B cell (primary cell): ENCODE data around the gene INF2. TPM values are rescaled to one million over a fixed set of nuclear protein-coding genes. Genes with fewer than 3 reads are reported as not detected.

Experiments
- ATAC-seq: fragments of 200-7000 bp; cut with Tn5 transposase; one replicate; pipeline ENCODE4 v1.10.0; 2021; ENCODE audit warnings: low read depth, mild to moderate bottlenecking, moderate number of reproducible peaks, moderate library complexity
- CTCF ChIA-PET: fragments of 350-600 bp; sonication (Branson Sonifier 250); formaldehyde crosslinking; loops from one replicate; lab custom pipeline; 2021; ENCODE audit warnings: antibody characterized with exemption, inconsistent platforms; lab: Charles Lee
- POLR2A ChIA-PET: fragments of 350-600 bp; sonication (Branson Sonifier 250); formaldehyde crosslinking; loops from one replicate; lab custom pipeline; 2021; ENCODE audit warnings: antibody characterized with exemption; lab: Charles Lee
- DNase-seq: peaks from one replicate; pipeline ENCODE4 v3.0.0; 2013
- H2AFZ ChIP-seq: 2 replicates; pipeline ENCODE4 v1.6.1; 2012; ENCODE audit warnings: mild to moderate bottlenecking, low read depth, low read length; ENCODE audit not compliant: insufficient read depth, poor library complexity, severe bottlenecking
- H3K27ac ChIP-seq, 2 donors: 1 replicate in 1 of 2; 2 replicates in 1 of 2; pipeline ENCODE4 v1.5.1; 2012 to 2013; ENCODE audit warnings: low read length in 2 of 2, mild to moderate bottlenecking in 2 of 2, moderate library complexity in 1 of 2
- H3K27me3 ChIP-seq, 4 experiments: fragments of 200-600 bp in 1 of 4; sonication (generic) in 1 of 4; replicated peaks in 1 of 4; 1 replicate in 2 of 4; 2 replicates in 2 of 4; pipeline versions ENCODE4 v1.6.1 to v1.7.0; 2013 to 2016; ENCODE audit warnings: low read length in 3 of 4, mild to moderate bottlenecking in 2 of 4, mixed read lengths in 1 of 4, moderate library complexity in 1 of 4; ENCODE audit not compliant: insufficient read depth in 4 of 4, control insufficient read depth in 3 of 4; ENCODE audit errors: control extremely low read depth in 1 of 4
- H3K36me3 ChIP-seq, 2 experiments: replicated peaks in 1 of 2; 1 replicate in 1 of 2; 2 replicates in 1 of 2; pipeline versions ENCODE4 v1.6.1 to v1.7.1; 2013; ENCODE audit warnings: low read length in 1 of 2; ENCODE audit not compliant: insufficient read depth in 2 of 2, control insufficient read depth in 1 of 2; ENCODE audit errors: control extremely low read depth in 1 of 2, extremely low read depth in 1 of 2
- H3K4me1 ChIP-seq, 2 donors: fragments of 200-600 bp in 1 of 2; sonication (generic) in 1 of 2; 1 replicate in 1 of 2; 2 replicates in 1 of 2; pipeline versions ENCODE4 v1.5.1 to v1.6.1; 2013 to 2017; ENCODE audit warnings: low read length in 2 of 2; ENCODE audit not compliant: control insufficient read depth in 2 of 2, insufficient read depth in 2 of 2
- H3K4me2 ChIP-seq: replicated peaks from 2 replicates; pipeline ENCODE3; 2012; ENCODE audit warnings: mild to moderate bottlenecking, low read depth, low read length; ENCODE audit not compliant: poor library complexity, severe bottlenecking
- H3K4me3 ChIP-seq, 5 experiments: fragments of 200-600 bp in 1 of 5; sonication (generic) in 1 of 5; 1 replicate in 3 of 5; 2 replicates in 2 of 5; pipeline versions ENCODE4 v1.5.1 to v1.7.0; 2011 to 2016; ENCODE audit warnings: low read length in 4 of 5, mild to moderate bottlenecking in 4 of 5, low read depth in 2 of 5, control low read depth in 1 of 5, moderate library complexity in 1 of 5; ENCODE audit not compliant: insufficient read depth in 1 of 5; ENCODE audit errors: control extremely low read depth in 1 of 5, extremely low read depth in 1 of 5
- H3K79me2 ChIP-seq: fragments of 200-600 bp; sonication (generic); one replicate; pipeline ENCODE4 v1.6.0; 2016; ENCODE audit warnings: low read length; ENCODE audit not compliant: control insufficient read depth, insufficient read depth
- H3K9ac ChIP-seq: fragments of 200-600 bp; sonication (generic); 2 replicates; pipeline ENCODE4 v1.6.1; 2017; ENCODE audit warnings: mild to moderate bottlenecking, low read length, moderate library complexity
- H3K9me3 ChIP-seq, 3 donors: one replicate each; pipeline versions ENCODE4 v1.6.1 to v1.7.1; 2013; ENCODE audit warnings: low read length in 2 of 3; ENCODE audit not compliant: control insufficient read depth in 2 of 3, insufficient read depth in 1 of 3; ENCODE audit errors: control extremely low read depth in 1 of 3
- H4K20me1 ChIP-seq: 2 replicates; pipeline ENCODE4 v1.6.0; 2012; ENCODE audit warnings: mild to moderate bottlenecking, low read length; ENCODE audit not compliant: insufficient read depth, control insufficient read depth, poor library complexity, severe bottlenecking
- H3K27ac Mint-ChIP-seq: one replicate; pipeline ENCODE4 v1.8.0; 2021; ENCODE audit warnings: mixed read lengths
- H3K27me3 Mint-ChIP-seq: one replicate; pipeline ENCODE4 v1.8.0; 2021; ENCODE audit warnings: mixed read lengths
- H3K4me1 Mint-ChIP-seq: one replicate; pipeline ENCODE4 v1.8.0; 2021; ENCODE audit warnings: mixed read lengths
- H3K4me3 Mint-ChIP-seq: one replicate; pipeline ENCODE4 v1.8.0; 2021; ENCODE audit warnings: mixed read lengths
- H3K9me3 Mint-ChIP-seq: one replicate; pipeline ENCODE4 v1.8.0; 2022; ENCODE audit warnings: mixed read lengths; ENCODE audit not compliant: insufficient read depth
- CTCF ChIP-seq: fragments of 200-600 bp; IDR thresholded peaks from one replicate; pipeline ENCODE4 v1.8.0; 2022; ENCODE audit warnings: antibody characterized with exemption, mild to moderate bottlenecking
- EZH2 ChIP-seq: IDR thresholded peaks from 2 replicates; pipeline ENCODE4 v1.6.1; 2012; ENCODE audit warnings: borderline replicate concordance, low read depth, mild to moderate bottlenecking, moderate library complexity, low read length; ENCODE audit not compliant: insufficient read depth, poor library complexity, severe bottlenecking
- WGBS: methylation state at CpG from one replicate; pipeline ENCODE4 v1.1.5; 2013; ENCODE audit warnings: missing lambda C conversion rate; ENCODE audit not compliant: insufficient coverage; 5-methylcytosine and 5-hydroxymethylcytosine counted together
- intact Hi-C: fragments of 100-400 bp; cut with micrococcal nuclease; formaldehyde crosslinking; loops from one replicate; pipeline ENCODE4 v1.10.0; 2022
- polyA plus RNA-seq: library from polyadenylated mRNA; depleted of rRNA; stranded (reverse); fragments of >200 nt; gene quantifications from 2 replicates; pipeline ENCODE4 v1.2.3, GENCODE V29; 2012
- total RNA-seq, 2 donors: library from RNA; stranded (reverse); fragments of 120-200 nt in 1 of 2; gene quantifications; 1 replicate in 1 of 2; 2 replicates in 1 of 2; pipeline versions ENCODE4 v1.2.3 to v1.2.4, GENCODE V29; 2013 to 2022

INF2 gene
- total and polyA plus RNA-seq, 2 donors (not counting 1 experiment from before 2014, with no cell fraction given) = 90.2 to 100 TPM

- Histone ChIP-seq H3K36me3 (peaks cover 0 to 44% of the 10 kb centered on the region in 2 experiments), H2AFZ (no peak overlapping the region), H3K27ac (no peak overlapping the region), H3K27me3 (no peaks in the 10 kb centered on the region), H3K4me3 (no peak overlapping the region), H3K9ac (no peak overlapping the region), H3K79me2 (peaks cover 8% of the 10 kb centered on the region), H3K9me3 (no peaks in the 10 kb centered on the region), H3K4me2 (peak overlapping the region; percentile 50), H3K4me1 (peaks cover 7 to 12% of the 10 kb centered on the region in 2 donors), H4K20me1 (no peaks in the 10 kb centered on the region)
- Mint-ChIP-seq H3K4me1 (peaks cover 4% of the 10 kb centered on the region), H3K4me3 (no peak overlapping the region), H3K27me3 (no peaks in the 10 kb centered on the region), H3K27ac (no peak overlapping the region), H3K9me3 (no peaks in the 10 kb centered on the region)
- 78% methylated on average over 25 of the region's 34 CpGs for WGBS
- ATAC-seq = no peak
- peak; percentile 22 for DNase-seq
- TF ChIP-seq EZH2 (no peak), CTCF (no peak)
- CTCF ChIA-PET = interaction anchor here (0.6 to 2.3 kb wide), 8 partner anchors 18 to 68 kb away, joined by 3 to 17 read pairs (median 6); no protein-coding TSS in a partner anchor
- POLR2A ChIA-PET = no interaction called here
- intact Hi-C loops = loop anchor here (1.0 kb wide), 3 partner anchors 27 to 58 kb away; no protein-coding TSS in a partner anchor
Measured at GRCh38 chr14:104707608-104708595, 18.5 kb downstream of the INF2 start.
